Measurements from ENCODE around the gene POLA1.
"Not testable (repeated sequence)": the region's sequence is repeated elsewhere in the genome, so short reads cannot be mapped to it uniquely, and the experiment has no call there.

Gene POLA1, protein sequence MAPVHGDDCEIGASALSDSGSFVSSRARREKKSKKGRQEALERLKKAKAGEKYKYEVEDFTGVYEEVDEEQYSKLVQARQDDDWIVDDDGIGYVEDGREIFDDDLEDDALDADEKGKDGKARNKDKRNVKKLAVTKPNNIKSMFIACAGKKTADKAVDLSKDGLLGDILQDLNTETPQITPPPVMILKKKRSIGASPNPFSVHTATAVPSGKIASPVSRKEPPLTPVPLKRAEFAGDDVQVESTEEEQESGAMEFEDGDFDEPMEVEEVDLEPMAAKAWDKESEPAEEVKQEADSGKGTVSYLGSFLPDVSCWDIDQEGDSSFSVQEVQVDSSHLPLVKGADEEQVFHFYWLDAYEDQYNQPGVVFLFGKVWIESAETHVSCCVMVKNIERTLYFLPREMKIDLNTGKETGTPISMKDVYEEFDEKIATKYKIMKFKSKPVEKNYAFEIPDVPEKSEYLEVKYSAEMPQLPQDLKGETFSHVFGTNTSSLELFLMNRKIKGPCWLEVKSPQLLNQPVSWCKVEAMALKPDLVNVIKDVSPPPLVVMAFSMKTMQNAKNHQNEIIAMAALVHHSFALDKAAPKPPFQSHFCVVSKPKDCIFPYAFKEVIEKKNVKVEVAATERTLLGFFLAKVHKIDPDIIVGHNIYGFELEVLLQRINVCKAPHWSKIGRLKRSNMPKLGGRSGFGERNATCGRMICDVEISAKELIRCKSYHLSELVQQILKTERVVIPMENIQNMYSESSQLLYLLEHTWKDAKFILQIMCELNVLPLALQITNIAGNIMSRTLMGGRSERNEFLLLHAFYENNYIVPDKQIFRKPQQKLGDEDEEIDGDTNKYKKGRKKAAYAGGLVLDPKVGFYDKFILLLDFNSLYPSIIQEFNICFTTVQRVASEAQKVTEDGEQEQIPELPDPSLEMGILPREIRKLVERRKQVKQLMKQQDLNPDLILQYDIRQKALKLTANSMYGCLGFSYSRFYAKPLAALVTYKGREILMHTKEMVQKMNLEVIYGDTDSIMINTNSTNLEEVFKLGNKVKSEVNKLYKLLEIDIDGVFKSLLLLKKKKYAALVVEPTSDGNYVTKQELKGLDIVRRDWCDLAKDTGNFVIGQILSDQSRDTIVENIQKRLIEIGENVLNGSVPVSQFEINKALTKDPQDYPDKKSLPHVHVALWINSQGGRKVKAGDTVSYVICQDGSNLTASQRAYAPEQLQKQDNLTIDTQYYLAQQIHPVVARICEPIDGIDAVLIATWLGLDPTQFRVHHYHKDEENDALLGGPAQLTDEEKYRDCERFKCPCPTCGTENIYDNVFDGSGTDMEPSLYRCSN (N-terminal part only)

DNA sequence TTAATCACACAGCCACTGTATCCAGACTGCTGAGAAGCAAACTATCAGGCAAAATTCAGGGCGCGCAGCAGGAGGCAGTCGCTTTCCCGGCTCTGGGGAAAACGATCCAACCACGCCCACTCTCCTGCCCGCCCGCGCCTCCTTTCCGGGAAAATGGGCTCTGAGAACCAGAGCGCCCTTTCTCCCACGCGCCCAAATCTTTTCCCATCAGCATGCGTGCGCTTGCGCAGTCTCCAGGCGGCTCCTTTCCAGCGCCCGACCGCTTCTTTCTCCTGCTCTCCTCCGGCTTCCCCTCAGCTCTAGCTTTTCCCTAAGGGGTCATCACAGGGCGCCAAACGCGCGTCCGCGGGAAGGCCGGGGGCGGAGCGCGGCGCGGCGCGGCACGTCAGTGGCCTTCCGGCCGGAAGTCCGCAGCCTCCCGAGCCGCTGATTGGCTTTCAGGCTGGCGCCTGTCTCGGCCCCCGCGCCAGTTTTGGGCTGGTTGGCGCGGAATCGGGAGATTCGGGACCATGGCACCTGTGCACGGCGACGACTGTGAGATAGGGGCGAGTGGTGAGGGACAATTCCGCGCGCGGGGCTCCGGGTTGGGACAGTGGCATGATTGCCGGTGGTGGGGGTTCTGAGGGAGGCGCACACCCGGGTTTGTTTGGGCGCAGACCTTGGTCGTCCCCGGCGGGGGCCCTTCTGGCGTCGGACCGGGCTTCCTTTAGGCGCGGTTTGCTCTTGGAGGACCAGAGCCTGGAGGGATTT, at the start of gene POLA1:
POLA1 (plus strand) TSS at position 466 of the 750 bp plus-strand sequence; CDS start at position 510, 44 bp downstream.
- DNase-seq (ENCODE audit: low read depth), result peak; percentile 23

DNA sequence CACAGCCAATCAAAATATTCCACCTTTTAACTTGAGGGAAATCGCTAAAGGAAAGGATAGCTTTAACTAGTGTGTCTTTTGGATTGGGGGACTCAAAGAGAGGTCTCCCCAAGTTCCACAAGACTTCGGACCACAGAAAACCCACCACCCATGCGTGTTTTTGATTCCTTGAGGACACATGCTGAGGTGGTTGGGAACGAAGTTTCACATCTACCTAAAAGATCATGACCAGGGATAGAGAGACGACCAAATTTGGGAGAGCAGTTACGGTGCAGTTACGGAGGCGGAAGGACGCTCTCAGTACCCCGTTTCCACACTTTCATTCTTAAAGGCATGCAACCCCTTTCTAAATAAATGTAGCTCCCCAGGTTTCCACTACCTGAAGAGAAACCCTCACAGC, 47.7 kb upstream of the POLA1 start:
- no peak for DNase-seq (ENCODE audit: low read depth)

DNA sequence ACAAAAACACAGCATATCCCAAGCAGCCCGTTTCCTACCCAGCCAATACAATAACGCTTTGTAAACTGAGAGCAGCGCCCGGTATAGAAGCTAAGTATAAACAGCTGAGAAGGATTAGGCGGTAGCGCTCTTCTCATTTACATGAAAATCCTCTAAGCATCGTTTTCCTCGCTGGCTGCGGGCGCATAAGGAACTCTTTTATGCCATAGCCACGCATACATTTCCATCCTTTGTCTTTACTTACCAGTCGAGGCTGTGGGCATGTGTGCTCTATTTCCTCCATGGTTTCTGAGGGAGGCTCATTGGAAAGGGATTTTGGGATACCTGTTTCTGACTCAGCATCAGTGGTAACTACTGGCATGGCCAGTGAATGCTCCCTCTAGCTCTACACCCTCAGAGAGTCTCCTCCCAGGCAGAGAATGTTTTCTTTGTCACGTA, 47.0 kb upstream of the POLA1 start:
- DNase-seq (ENCODE audit: low read depth), result no peak

DNA sequence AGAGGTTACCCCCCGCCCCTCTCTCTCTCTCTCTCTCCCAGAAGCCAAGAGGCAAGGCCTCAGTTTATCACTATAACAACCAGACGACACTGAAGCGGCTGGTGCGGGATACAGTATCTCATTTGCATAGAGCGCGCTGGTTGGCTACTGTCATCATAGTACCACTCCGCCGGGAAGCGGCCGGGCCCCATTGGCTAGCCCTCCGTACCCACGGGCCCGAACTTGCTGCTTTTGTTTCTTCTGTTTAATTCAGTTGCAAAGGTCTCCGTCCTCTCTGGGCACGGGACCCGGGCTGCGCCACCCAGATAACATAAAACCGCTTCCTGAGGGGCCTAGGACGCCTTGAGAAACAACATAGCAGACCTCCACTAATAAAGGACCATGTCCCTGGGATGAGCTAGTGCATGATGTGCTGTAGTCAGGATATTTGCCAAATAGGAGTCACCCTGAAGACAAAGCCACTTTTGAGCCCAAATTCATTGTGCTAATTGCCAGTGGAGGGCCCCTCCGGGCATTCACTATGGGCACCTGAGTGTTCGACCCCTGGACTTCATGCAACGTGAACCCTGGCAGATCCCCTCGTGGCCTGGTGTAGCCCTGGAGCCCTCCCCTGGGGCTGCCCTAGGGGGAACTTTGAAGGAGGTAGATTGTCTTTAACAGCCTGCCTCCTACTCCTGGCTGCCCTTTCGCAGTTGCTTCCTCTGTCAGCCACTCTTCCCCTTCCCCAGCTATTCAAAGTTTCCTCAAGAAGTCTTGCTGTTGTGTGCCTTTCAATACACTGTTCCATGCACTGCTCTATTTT, 46.3 kb upstream of the POLA1 start, which contains the start of gene PCYT1B:
PCYT1B (minus strand) TSS at position 91 of the 802 bp plus-strand sequence. CDS start 242 bp downstream, outside the sequence.
- DNase-seq (ENCODE audit: low read depth), result peak; percentile 15

DNA sequence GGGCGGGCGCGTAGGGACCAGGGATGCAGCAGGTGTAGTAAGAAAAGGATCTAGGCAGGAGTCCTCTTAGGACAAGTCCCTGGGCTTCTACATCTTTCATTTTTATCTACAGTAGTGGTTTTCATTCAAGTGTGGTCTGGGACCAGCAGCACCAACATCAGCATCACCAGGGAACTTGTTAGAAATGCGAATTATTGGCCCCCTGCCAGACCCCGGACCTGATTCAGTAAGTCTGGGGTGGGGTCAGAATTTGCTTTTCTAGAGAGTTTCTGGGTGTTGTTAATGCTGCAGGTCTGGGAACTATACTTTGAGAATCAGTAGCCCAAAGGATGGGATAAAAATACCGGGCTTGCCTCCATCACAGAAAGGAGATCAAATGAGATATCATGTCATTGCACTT, 45.2 kb upstream of the POLA1 start:
- no peak for DNase-seq (ENCODE audit: low read depth)

DNA sequence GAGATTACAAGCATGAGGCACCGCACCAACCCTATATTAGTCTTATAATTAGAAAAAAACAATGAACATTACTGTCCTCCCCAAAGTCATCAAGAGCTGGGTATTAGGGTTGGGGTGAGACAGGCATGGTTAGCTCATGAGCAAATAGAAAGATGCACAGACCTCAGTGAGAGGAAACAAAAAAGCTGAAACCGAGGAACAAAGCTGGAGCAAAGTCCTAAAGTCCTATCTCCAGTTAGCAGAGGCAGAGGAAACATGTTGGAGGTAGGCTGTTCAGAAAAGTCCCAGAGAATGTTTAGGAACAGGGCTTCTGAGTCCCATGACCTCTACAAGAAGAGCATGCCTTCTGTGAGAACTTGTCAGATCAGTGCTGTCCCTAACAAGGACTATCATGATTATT, 41.9 kb upstream of the POLA1 start:
- no peak for DNase-seq (ENCODE audit: low read depth)

DNA sequence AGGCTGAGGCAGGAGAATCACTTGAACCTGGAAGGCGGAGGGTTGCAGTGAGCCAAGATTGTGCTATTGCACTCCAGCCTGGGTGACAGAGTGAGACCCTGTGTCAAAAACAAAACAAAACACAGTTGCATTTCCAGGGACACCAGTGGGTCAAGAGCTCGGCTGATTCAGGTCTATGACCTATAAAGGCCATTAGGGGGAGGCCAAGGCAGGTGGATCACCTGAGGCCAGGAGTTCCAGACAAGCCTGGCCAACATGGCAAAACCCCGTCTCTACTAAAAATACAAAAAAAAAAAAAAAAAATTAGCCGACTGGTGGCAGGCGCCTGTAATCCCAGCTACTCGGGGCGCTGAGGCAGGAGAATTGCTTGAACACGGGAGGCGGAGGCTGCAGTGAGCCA, 38.0 kb upstream of the POLA1 start:
- not testable (repeated sequence) for DNase-seq (ENCODE audit: low read depth)

DNA sequence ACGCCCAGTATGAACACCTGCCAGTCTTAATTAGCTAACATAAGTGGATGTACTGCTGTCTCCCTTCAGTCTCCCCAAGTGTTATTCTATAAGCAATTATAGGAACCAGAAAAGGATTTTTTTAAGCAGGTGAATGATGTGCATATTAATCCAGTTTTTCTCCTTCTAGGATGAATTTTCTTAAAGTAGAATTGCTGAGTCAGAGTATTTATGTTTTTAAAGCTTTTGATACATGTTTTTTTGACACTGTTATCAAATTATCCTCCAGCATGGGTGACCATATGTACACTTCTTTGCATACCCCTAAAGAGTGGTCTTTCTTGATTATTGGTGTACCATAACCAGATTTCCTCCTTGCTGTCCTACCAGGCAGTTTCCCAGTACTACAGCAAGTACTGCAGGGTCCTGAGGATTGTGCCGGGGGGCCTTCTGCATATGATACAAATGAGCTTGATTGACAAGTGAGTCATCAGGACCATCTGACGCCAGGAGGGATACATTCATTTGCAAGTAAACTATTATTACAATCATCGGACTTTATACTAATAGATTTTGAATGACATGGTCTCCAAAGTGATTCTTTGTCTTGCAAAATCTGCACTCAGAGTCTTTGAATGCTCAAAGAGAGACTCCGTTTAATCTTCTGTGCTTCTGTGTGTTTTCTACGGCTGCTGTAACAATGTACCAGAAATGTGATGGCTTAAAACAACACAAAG, 35.9 kb upstream of the POLA1 start:
- DNase-seq (ENCODE audit: low read depth), result no peak

DNA sequence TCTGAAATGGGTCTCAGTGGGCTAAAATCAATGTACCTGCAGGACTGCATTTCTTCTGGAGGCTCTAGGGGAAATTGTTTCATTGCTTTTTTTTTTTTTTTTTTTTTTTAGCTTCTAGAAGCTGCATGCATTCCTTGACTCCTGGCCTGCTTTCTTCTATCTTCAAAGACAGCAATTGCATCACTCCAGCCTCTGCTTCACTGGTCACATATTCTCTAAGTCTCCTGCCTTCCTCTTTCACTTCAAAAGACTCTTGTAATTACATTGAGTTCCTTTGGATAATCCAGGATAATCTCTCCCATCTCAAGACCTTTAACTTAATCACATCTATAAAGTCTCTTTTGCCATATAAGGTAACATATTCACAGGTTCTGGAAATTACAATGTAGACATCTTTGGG, 35.3 kb upstream of the POLA1 start:
- no peak for DNase-seq (ENCODE audit: low read depth)

DNA sequence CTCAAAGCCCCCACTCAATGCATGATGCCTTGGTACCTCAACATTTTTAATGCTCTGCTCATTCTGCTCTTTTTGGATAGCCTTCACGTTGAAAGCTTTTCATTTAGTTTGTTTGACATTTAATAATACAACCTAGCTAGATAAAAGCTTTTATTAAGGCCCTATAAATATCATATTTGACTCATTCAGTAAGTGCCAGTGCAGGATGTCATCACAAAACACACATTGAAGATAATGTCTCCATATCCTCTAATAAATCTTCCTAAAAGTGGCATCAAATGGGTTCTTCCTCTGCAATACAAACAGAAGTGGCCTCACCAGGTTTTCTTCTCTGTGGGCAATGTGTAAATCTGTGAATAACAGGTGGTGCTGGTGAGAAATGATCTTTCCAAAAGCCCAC, 34.6 kb upstream of the POLA1 start:
- DNase-seq (ENCODE audit: low read depth), result no peak

DNA sequence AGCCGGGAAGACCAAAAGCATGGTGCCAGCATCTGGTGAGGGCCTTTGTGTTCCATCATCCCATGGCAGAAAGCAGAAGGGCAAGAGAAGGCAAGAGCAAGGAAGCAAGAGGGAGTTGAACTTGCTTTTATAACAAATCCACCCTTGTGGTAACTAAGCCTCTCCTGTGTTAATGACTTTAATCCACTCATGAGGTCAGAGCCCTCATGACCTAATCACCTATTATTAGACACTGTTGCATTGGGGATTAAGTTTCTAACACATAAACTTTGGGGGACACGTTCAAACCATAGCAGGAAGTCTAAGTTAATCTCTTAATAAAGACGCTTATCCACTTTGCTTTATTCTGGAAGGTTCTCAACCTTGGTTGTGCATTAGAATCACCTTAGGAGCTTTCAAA, 34.1 kb upstream of the POLA1 start:
- DNase-seq (ENCODE audit: low read depth), result no peak

DNA sequence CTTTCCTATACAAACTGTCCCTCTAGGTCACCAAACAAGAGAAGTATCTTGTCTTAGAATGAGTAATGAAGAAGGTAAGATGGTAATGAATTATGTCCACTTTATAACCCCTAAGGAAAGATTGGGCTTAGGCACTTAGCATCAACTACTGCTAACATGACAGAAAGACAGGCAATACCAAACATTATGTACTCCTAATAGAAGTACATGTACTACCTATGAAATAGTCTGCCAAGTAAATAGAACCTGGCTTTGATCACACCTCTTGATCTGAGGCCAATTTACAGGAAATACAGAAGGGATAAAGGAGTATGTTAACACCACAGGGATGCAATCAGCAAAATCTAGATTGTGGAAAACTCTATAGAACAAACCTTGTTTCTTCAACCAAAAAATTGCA, 32.4 kb upstream of the POLA1 start:
- DNase-seq (ENCODE audit: low read depth), result no peak

DNA sequence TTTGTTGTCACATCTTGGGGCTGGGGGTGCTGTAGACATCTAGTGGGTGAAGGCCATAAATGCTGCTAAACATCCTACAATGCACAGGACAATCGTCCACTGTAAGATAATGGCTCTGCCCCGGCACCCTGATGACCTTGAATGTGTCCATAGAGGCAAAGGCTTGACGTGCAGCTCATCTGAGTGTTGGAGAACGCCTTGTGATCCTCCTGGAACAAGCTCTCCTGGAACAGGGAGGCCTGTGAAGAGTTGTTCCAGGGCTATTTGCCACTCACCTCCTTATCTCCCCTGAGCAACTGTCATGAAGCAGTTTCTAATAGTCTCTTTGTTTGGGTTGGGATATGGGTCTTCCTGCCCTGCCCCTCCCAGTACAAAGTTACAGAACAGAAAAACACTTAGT, 31.4 kb upstream of the POLA1 start:
- DNase-seq (ENCODE audit: low read depth), result no peak

DNA sequence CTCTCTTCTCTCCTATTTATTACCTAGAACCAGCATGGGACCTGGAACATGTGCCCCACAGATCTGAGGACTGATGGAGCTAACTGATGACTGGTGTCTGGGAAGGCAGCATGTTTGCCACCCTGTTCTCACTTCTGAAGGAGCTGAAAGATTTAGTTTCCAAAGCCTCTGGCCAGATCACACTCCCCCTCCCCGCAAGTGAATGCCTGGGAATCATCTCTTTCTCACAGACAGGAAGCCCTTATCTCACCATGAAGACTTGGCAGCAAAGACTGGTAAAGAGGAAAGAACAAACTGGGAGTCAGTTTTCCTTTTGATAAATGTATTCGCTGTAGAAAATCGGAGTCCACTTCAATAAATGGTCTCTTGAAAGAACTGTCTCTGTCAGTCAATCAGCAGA, 25.6 kb upstream of the POLA1 start:
- no peak for DNase-seq (ENCODE audit: low read depth)

DNA sequence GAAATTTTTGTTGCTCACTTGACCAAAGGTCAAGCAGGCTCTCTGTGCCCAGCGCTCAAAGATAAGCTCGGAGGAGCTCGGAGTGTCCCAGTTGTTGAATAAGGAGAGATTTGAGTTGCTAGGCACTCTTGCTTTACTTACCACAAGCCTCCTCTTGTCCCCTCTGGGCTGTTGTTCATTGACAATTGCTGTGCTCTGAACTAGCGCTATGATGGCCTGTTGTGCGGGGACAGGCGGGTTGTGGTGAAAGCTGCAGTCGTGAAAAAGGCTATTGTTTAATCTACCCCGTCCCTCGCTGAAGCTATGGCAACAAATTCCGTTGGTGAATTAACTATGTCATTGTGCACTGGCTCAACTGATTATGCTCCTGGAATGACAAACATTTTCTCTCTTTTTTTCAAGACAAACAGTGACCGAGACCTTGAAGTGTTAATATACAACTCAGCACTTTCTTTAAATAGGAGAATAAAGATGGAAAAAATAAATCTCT, 21.0 kb upstream of the POLA1 start:
- DNase-seq (ENCODE audit: low read depth), result no peak

DNA sequence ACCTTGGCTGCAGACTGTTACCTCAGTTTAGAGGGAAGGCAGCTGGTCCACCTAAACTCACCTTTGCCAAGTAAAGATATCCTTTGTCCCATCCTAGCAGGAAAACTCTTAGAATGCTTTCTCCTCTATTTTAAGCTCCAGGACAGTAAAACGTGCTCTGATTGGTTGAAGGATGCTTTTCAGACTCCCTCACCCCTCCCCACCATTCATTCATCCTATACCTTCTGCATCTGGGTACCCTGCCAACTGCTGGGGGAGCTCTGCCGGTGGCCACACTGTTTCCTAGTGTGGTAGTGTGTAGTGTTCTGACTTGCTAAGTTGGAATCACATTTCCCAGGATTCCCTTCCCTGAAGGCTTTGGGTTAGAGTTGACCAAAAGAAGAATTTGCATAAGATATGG, 20.3 kb upstream of the POLA1 start:
- DNase-seq (ENCODE audit: low read depth), result no peak

DNA sequence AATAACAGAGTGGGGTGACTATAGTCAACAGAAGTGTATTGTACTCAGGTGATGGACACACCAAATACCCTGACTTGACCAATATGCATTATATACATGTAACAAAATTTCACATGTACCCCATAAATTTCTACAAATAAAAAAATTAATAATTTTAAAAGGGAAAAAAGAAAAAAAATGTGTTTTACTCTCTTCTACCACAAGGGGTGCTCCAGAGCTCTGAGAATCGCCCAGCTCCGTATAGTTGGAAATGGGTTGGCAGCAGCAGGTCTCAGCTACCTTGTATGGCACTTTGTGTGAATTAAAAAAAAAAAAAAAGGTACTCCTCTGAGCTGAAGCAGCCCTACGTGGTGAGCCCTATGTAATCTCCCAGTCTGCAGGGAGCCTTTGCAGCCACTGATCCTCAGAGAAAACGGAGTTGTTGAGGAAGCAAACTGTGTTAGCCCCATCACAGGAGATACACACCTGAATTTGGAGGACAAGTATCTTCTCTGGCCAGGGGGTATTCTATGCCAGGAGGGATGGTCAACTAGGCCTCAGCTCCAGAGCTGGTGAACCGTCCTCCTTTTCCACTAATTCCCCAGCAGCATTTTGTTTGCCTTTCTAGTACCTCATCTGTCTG, 17.2 kb upstream of the POLA1 start:
- no peak for DNase-seq (ENCODE audit: low read depth)

DNA sequence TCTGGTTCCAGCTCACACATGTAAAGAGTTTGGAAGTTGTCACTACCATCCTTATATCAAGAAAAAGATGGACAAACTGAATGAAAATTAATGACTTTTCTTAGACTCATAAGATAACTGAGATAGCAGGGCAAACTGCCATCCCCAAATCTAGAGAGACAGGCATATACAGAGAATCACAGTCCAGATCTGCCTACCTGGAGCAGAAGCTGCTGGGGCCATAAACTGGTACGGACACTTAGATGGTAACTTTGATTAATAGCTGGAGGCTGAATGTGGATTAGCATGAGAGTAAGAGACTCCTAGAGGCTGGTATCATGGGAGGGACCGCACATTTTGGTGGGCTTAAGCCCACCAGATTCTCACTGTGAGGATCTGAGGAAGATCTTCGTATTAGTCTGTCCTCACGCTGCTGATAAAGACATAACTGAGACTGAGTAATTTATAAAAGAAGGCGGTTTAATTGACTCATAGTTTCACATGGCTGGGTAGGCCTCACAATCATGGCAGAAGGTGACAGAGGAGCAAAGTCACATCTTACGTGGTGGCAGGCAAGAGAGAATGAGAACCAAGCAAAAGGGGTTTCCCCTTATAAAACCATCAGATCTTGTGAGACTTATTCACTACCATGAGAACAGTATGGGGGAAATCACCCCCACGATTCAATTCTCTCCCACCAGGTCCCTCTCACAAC, 10.8 kb upstream of the POLA1 start:
- no peak for DNase-seq (ENCODE audit: low read depth)

DNA sequence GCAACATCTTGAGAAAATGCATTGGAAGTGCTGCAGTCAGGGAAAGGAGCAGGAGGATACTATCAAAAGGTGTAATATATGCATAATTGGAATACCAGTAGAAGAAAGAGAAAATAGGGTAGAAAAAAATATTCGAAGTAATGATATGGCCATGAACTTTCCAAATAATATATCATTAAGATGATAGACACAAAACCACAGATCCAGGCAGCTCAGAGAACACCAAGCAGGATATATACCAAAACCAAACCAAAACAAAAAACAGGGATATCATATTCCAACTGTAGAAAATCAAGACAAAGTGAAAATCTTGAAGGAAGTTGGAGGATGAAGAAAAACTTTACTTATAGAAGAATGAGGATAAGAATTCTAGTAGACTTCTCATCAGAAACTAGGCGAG, 9.7 kb upstream of the POLA1 start:
- DNase-seq (ENCODE audit: low read depth), result no peak
